GM12873 (cell line): ENCODE results near the gene FARS2.

ENCODE experiments used
- TF ChIP-seq, protein P1 (sequence below): IDR thresholded peaks from 2 replicates; pipeline ENCODE4 v1.5.1; 2012; ENCODE audit warnings: low read depth, mild to moderate bottlenecking, moderate library complexity, low read length, control low read depth; ENCODE audit not compliant: insufficient read depth; ENCODE audit errors: missing control alignments

The FARS2 gene

DNA sequence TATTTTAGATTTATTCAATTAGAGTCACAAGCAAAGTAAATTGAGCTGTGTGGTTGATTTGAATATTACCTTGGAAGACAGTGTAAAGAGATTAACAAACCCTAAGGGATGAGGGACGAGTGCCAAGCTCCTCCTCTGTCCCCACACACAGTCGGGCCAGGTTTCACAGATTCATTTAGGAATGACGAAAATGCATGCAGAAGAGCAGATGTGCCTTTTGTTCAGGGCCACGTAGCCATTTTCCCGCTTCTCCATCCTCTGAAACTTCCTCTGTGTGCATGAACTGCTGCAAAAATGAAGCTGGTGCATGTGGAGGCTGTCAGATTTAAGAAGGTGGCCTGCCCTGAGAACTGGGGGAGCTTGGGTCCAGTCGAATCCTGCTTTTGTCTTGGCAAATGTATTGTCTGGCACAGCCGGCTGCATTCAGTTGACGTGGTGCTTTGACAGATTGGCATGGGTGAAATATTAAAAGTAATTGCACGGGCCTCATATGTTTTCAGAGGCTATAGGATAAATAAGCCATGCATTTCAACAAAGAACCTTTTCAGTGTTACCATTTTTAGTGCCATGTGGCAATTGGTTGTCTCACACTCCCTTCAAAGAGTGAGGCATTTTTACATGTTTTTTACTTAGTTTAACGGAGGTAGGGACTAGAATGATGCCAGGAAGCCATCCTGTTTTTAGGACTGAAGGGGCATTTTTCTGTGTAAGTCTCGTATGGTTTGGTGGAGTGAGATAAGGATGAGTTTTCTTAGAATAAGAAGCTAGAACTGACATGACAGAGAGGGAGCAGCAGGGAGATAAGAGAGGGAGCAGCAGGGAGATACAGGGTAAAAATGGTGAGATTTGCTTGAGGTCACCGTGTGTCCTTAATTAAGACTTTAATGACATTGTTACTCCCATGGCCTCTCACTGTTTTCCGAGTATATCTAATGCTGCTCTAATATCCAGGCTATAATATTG, 384.3 kb downstream of the FARS2 start:
- TF ChIP-seq, protein P1, sequence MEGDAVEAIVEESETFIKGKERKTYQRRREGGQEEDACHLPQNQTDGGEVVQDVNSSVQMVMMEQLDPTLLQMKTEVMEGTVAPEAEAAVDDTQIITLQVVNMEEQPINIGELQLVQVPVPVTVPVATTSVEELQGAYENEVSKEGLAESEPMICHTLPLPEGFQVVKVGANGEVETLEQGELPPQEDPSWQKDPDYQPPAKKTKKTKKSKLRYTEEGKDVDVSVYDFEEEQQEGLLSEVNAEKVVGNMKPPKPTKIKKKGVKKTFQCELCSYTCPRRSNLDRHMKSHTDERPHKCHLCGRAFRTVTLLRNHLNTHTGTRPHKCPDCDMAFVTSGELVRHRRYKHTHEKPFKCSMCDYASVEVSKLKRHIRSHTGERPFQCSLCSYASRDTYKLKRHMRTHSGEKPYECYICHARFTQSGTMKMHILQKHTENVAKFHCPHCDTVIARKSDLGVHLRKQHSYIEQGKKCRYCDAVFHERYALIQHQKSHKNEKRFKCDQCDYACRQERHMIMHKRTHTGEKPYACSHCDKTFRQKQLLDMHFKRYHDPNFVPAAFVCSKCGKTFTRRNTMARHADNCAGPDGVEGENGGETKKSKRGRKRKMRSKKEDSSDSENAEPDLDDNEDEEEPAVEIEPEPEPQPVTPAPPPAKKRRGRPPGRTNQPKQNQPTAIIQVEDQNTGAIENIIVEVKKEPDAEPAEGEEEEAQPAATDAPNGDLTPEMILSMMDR = no peak

DNA sequence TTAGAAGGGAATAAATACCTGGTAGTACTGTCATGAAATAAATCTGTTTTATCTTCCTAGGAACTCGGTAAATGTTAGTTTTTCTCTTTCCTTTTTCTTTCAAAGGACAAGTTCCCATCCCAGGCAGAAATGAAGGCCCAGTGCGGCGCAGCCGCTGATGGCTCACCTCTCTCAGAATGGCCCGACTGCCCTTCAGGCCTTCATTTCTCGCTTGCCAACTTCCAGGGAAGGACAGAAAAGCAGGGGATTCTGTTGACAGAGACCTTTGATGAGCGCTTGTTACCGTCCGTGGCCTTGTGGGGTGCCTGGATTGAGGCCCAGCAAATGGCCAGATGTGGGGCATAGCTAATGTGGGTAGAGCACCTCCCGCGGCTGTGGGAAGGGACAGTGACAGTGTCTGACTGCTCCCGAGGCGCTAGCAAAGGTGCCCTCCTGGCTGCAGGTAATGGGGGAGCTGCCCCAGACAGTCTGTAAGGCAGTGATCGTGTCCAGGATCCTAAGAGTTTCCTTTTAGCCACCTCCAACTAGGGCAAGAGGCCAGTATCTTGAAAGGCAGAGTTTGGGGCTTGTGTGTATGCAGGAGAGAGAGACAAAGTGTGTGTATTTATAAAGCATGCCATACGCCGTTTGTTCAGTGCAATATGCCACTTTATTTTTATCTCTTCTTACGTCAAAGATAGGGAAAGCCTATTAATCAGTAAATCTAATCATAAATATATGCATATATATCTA, 391.3 kb downstream of the FARS2 start:
- TF ChIP-seq, protein P1 = no peak

DNA sequence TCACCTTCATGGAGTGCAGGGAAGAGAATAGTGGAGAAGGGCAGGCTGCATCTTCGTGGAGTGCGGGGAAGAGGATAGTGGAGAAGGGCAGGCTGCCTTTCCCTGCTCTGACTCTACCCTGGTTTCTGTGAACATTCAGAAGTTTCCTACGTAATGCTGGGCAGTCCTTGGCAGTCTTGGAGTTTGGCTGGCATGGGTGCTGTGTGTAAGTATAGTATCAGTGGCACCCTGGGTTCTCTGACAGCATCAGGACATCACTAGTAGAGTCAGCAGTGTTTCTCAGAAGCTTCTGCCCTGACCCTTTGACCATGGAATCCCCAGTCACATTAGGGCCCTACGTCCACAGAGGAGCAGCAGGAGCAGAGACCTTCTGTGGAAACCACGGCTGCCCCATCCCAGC, 392.5 kb downstream of the FARS2 start:
- TF ChIP-seq, protein P1 = no peak

DNA sequence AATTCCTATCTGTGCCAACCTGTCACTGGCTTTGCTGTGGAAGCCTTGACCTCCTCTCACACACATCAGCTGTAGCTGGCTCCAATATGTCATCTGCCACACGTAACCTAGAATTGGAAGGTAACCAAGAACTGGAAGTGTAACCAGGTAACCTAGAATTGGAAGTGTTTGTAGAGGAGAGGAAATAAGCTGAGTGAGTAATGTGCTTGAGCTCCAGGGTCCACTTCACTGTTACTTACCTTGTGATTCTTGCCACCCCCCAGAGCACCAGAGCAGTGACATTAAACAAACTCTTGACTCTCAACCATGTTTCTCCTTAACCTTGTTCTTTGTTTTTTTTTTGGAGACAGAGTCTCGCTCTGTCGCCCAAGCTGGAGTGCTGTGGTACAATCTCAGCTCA, 394.9 kb downstream of the FARS2 start:
- TF ChIP-seq, protein P1 = no peak

DNA sequence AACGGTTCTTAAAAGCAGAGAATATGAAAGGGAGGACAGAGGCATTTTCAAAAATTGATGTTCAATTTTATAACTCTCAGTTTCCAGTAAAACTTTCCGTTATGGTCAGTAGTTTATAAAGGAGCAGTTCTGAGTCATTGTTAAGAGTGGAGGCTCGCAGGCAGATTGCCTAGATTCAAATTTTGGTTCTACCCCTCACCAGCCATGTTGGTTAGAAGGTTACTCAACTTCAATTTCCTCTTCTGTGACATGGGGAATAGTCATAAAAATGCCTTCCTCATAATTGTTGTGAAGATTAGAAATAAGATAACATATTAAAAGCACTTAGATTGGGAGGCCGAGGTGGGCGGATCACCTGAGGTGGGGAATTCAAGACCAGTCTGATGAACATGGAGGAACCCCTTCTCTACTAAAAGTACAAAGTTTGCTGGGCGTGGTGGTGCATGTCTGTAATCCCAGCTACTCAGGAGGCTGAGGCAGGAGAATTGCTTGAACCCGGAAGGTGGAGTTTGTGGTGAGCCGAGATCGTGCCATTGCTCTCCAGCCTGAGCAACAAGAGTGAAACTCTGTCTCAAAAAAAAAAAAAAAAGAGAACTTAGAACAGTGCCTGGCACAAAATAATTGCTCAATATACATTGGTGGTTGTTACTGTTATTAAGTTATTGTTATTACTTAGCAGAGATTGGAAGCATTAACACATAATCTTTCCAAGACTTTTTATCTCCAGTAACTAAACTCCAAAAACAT, 396.5 kb downstream of the FARS2 start:
- TF ChIP-seq, protein P1 = no peak

DNA sequence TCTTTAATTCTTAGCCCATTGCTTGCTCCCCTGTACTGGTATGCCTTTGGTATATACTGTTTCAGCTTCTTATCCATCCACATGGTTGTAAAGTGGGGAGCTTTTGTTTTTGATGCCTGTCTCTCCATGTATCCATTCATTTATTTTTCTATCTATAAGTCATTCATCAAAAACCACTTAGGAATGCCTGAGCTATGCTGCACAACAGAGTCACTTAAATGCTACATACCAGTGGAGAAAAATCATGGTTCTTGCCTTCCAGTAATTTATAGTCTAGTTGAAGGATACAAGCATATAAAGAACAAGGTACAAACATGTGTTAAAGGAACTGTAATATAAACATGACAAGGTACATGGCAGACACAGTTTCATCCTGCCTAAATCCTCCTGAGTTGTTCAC, 398.2 kb downstream of the FARS2 start:
- TF ChIP-seq, protein P1 = no peak
